ENCODE measurements around the gene WRNIP1. TPM values are rescaled to one million over a fixed set of nuclear protein-coding genes. Genes with fewer than 3 reads are reported as not detected.

The WRNIP1 gene
- total and polyA plus RNA-seq, 4 donors: 23.2 to 40.3 (median 38.3) TPM

DNA sequence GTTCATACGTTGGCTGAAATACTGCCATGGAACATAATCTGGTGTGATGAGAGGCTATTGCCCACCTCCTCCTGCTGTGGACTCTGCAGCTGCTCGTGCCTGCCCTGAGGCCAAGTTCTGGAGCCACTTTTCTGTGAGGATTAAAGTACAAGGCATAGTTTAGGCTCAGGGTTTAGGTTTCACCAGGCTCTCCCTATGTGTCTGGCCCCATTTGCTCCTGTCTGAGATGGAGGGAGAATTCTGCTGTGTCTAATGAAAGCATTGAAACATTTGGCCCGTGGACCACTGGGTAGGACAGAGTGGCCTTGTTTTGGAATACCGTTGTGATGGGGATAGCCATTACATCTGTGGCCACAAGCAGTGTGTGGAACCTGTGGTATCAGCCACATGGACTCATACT lies 5.9 kb downstream of the WRNIP1 start:
- no peak for ATAC-seq (ENCODE audit: low FRiP score)
- 64 to 67% methylated on average over 4 of the region's 4 CpGs for WGBS, 2 donors
- DNase-seq: no peak
- no peak overlapping the region for H3K27ac ChIP-seq (ENCODE audit: low read depth in 1 of 2, low read length in 2 of 2)
- H3K4me1 ChIP-seq (ENCODE audit: control insufficient read depth in 1 of 2, insufficient read depth in 2 of 2, low read length in 2 of 2): peaks cover 0 to 1% of the 10 kb centered on the region in 2 donors
- peaks cover 0 to 2% of the 10 kb centered on the region in 2 donors for H3K36me3 ChIP-seq (ENCODE audit: control insufficient read depth in 1 of 2, insufficient read depth in 2 of 2, low read length in 1 of 2)
- intact Hi-C loops (cut with DNase I): no loop called here
- no peaks in the 10 kb centered on the region for H3K27me3 ChIP-seq (ENCODE audit: control insufficient read depth in 1 of 2, insufficient read depth in 2 of 2, low read length in 1 of 2)
- no peaks in the 10 kb centered on the region for H3K9me3 ChIP-seq (ENCODE audit: control insufficient read depth, low read length)
- no peak overlapping the region for H3K4me3 ChIP-seq (ENCODE audit: low read length in 2 of 2)

DNA sequence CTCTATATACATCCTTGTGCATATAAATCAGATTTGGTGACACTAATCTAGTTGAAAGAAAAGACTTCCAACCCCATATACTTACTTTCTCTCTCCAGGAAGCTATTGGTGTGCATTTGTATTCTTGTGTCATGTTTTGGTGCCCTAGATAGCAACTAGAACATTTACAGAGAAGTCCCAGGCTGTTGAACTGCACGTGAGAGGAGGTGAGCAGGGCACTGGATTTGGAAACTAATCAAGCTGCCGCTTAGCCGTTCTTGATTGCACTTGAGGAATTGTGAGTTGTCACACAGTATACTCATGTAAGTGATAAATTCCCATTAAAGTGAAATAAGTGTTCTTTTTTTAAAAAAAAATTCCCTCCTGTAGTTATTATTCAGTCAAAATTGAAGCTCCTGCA lies 7.6 kb downstream of the WRNIP1 start:
- Histone ChIP-seq H3K4me3 (ENCODE audit: low read length in 2 of 2) (no peak overlapping the region), H3K4me1 (ENCODE audit: control insufficient read depth in 1 of 2, insufficient read depth in 2 of 2, low read length in 2 of 2) (peaks cover 1 to 4% of the 10 kb centered on the region in 2 donors), H3K9me3 (ENCODE audit: control insufficient read depth, low read length) (no peaks in the 10 kb centered on the region), H3K27ac (ENCODE audit: low read depth in 1 of 2, low read length in 2 of 2) (peak overlapping the region; percentile 48 to 71), H3K27me3 (ENCODE audit: control insufficient read depth in 1 of 2, insufficient read depth in 2 of 2, low read length in 1 of 2) (no peaks in the 10 kb centered on the region), H3K36me3 (ENCODE audit: control insufficient read depth in 1 of 2, insufficient read depth in 2 of 2, low read length in 1 of 2) (peaks cover 0 to 2% of the 10 kb centered on the region in 2 donors)
- WGBS, 2 donors: 55 to 66% methylated on average over 3 of the region's 3 CpGs
- DNase-seq: no peak
- no peak for ATAC-seq (ENCODE audit: low FRiP score)
- intact Hi-C loops (cut with DNase I): no loop called here

DNA sequence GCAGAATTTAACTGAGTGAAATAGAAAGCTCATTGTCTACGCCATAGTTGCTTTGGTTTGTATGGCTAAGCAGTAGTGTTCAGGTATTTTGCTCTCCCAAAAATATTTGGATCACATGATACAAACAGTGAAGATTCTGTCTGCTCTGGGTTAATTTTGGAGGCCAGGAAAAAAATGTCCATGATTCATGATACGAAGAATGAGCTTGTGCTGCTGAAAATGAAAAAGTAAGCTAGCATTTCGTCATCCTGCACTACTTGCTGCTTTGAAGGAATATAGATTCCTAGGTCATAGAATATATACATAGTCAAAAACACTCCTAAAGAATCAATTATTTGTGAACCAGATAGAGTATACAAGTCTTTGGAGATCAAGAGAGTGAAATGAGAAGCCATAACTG lies 8.3 kb downstream of the WRNIP1 start:
- no peak for ATAC-seq (ENCODE audit: low FRiP score)

GRCh38 chr6:2775003-2775402 lies 9.8 kb downstream of the WRNIP1 start:
- Histone ChIP-seq H3K27me3 (ENCODE audit: control insufficient read depth in 1 of 2, insufficient read depth in 2 of 2, low read length in 1 of 2) (no peaks in the 10 kb centered on the region), H3K27ac (ENCODE audit: low read depth in 1 of 2, low read length in 2 of 2) (no peak overlapping the region), H3K9me3 (ENCODE audit: control insufficient read depth, low read length) (no peaks in the 10 kb centered on the region), H3K4me3 (ENCODE audit: low read length in 2 of 2) (no peak overlapping the region), H3K36me3 (ENCODE audit: control insufficient read depth in 1 of 2, insufficient read depth in 2 of 2, low read length in 1 of 2) (peaks cover 0 to 4% of the 10 kb centered on the region in 2 donors), H3K4me1 (ENCODE audit: control insufficient read depth in 1 of 2, insufficient read depth in 2 of 2, low read length in 2 of 2) (peaks cover 1 to 4% of the 10 kb centered on the region in 2 donors)
- ATAC-seq (ENCODE audit: low FRiP score): no peak
- WGBS, 2 donors: 38 to 45% methylated on average over 1 of the region's 1 CpG
- no peak for DNase-seq
- intact Hi-C loops (cut with DNase I): no loop called here

More for the DNA sequence above, 8.3 kb downstream of the WRNIP1 start:
- Histone ChIP-seq H3K36me3 (ENCODE audit: control insufficient read depth in 1 of 2, insufficient read depth in 2 of 2, low read length in 1 of 2) (peaks cover 0 to 2% of the 10 kb centered on the region in 2 donors), H3K4me1 (ENCODE audit: control insufficient read depth in 1 of 2, insufficient read depth in 2 of 2, low read length in 2 of 2) (peaks cover 1 to 4% of the 10 kb centered on the region in 2 donors), H3K27ac (ENCODE audit: low read depth in 1 of 2, low read length in 2 of 2) (peak overlapping the region in 1 of 2 donors; percentile 80), H3K27me3 (ENCODE audit: control insufficient read depth in 1 of 2, insufficient read depth in 2 of 2, low read length in 1 of 2) (no peaks in the 10 kb centered on the region), H3K4me3 (ENCODE audit: low read length in 2 of 2) (no peak overlapping the region), H3K9me3 (ENCODE audit: control insufficient read depth, low read length) (no peaks in the 10 kb centered on the region)
- intact Hi-C loops (cut with DNase I): no loop called here
- 22 to 23% methylated on average over 3 of the region's 3 CpGs for WGBS, 2 donors
- no peak for DNase-seq

- WGBS, 2 donors: 90 to 91% methylated on average over 3 of the region's 3 CpGs
- H3K27ac ChIP-seq (ENCODE audit: low read depth in 1 of 2, low read length in 2 of 2): no peak overlapping the region
- ATAC-seq (ENCODE audit: low FRiP score): no peak
- no peaks in the 10 kb centered on the region for H3K27me3 ChIP-seq (ENCODE audit: control insufficient read depth in 1 of 2, insufficient read depth in 2 of 2, low read length in 1 of 2)
- H3K9me3 ChIP-seq (ENCODE audit: control insufficient read depth, low read length): no peaks in the 10 kb centered on the region
- H3K4me3 ChIP-seq (ENCODE audit: low read length in 2 of 2): no peak overlapping the region
- no peak for DNase-seq
- intact Hi-C loops (cut with DNase I): no loop called here
- peaks cover under 1 to 4% of the 10 kb centered on the region in 2 donors for H3K4me1 ChIP-seq (ENCODE audit: control insufficient read depth in 1 of 2, insufficient read depth in 2 of 2, low read length in 2 of 2)
- peaks cover 0 to 6% of the 10 kb centered on the region in 2 donors for H3K36me3 ChIP-seq (ENCODE audit: control insufficient read depth in 1 of 2, insufficient read depth in 2 of 2, low read length in 1 of 2)
Measured at GRCh38 chr6:2777249-2777648, 12.1 kb downstream of the WRNIP1 start.

DNA sequence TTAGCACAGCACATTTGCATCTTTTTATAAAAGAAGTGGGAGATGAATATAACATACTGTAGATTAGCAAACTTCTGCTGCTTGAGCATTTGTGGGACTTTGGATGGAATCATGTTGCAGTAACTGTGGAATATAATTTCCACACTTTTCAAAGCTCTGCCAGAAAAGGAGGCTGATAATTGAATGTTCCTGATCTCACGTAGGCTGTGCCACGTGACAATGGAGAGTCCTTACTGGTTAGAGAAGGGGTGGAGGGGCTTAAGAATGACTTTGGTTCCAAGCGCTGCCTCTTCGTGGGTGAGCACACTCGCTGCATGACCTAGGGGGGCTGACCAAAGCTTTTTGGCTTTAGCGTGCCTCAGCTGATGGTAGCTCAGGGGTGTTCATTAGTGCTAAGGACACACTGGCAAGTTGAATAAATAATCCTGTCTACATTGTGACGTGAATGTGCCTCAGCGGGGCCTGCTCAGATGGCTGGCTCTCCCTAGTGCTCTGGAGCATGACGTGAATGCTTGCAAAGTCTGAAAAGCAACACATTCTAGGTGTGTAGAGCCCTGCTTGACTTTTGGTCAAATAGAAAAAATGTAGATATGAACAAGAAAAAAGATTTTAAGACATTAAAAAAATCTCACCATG lies 15.0 kb downstream of the WRNIP1 start:
- no peak for DNase-seq
- no peak overlapping the region for H3K4me3 ChIP-seq (ENCODE audit: low read length in 2 of 2)
- WGBS, 2 donors: 56 to 68% methylated on average over 9 of the region's 9 CpGs
- no peak overlapping the region for H3K27ac ChIP-seq (ENCODE audit: low read depth in 1 of 2, low read length in 2 of 2)
- H3K36me3 ChIP-seq (ENCODE audit: control insufficient read depth in 1 of 2, insufficient read depth in 2 of 2, low read length in 1 of 2): peaks cover 0 to 6% of the 10 kb centered on the region in 2 donors
- H3K9me3 ChIP-seq (ENCODE audit: control insufficient read depth, low read length): no peaks in the 10 kb centered on the region
- intact Hi-C loops (cut with DNase I): no loop called here
- ATAC-seq (ENCODE audit: low FRiP score): no peak
- H3K27me3 ChIP-seq (ENCODE audit: control insufficient read depth in 1 of 2, insufficient read depth in 2 of 2, low read length in 1 of 2): no peaks in the 10 kb centered on the region
- peaks cover 0 to 4% of the 10 kb centered on the region in 2 donors for H3K4me1 ChIP-seq (ENCODE audit: control insufficient read depth in 1 of 2, insufficient read depth in 2 of 2, low read length in 2 of 2)

DNA sequence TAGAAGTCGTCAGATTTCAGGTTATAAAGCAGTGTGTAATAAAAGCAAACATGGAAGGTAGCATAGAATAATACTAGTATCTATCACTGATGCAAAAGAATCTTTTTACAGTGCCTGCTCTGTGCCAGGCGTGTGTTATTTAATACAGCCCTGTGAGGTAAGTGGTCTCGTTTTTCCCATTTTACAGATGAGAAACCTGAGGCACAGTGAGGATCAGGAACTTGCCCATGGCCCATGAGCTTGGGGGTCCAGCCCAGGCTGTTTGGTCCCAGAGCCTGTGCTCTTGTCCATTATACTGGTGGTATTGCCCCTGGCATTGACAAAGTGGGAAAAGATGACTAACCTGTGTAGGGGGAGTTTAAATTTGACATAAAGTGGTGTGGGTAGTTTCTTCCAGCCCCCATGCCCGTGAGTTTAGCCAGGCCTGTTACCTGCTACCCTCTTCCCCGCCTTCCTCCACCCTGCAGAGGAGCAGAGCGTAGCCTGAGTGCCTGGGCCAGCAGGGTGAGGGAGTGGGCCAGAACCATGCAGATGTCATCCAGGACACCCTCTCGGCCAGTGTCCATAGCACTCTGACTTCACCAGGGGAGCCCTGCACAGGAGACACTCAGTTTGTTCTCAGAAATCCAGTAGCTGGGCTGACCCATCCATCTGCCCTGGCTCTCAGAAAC lies 16.6 kb downstream of the WRNIP1 start:
- Histone ChIP-seq H3K4me1 (ENCODE audit: control insufficient read depth in 1 of 2, insufficient read depth in 2 of 2, low read length in 2 of 2) (no peaks in the 10 kb centered on the region), H3K4me3 (ENCODE audit: low read length in 2 of 2) (no peak overlapping the region), H3K27me3 (ENCODE audit: control insufficient read depth in 1 of 2, insufficient read depth in 2 of 2, low read length in 1 of 2) (no peaks in the 10 kb centered on the region), H3K36me3 (ENCODE audit: control insufficient read depth in 1 of 2, insufficient read depth in 2 of 2, low read length in 1 of 2) (peaks cover 0 to 9% of the 10 kb centered on the region in 2 donors), H3K27ac (ENCODE audit: low read depth in 1 of 2, low read length in 2 of 2) (no peak overlapping the region), H3K9me3 (ENCODE audit: control insufficient read depth, low read length) (no peaks in the 10 kb centered on the region)
- 86 to 87% methylated on average over 7 of the region's 7 CpGs for WGBS, 2 donors
- DNase-seq (no peak), ATAC-seq (ENCODE audit: low FRiP score) (no peak)
- intact Hi-C loops (cut with DNase I): no loop called here

GRCh38 chr6:2782356-2782708 lies 17.1 kb downstream of the WRNIP1 start:
- 89% methylated on average over 9 of the region's 9 CpGs for WGBS, 2 donors
- ATAC-seq (ENCODE audit: low FRiP score): no peak
- peaks cover 0 to 9% of the 10 kb centered on the region in 2 donors for H3K36me3 ChIP-seq (ENCODE audit: control insufficient read depth in 1 of 2, insufficient read depth in 2 of 2, low read length in 1 of 2)
- H3K4me1 ChIP-seq (ENCODE audit: control insufficient read depth in 1 of 2, insufficient read depth in 2 of 2, low read length in 2 of 2): no peaks in the 10 kb centered on the region
- DNase-seq: no peak
- H3K9me3 ChIP-seq (ENCODE audit: control insufficient read depth, low read length): no peaks in the 10 kb centered on the region
- H3K4me3 ChIP-seq (ENCODE audit: low read length in 2 of 2): no peak overlapping the region
- intact Hi-C loops (cut with DNase I): no loop called here
- H3K27ac ChIP-seq (ENCODE audit: low read depth in 1 of 2, low read length in 2 of 2): no peak overlapping the region
- no peaks in the 10 kb centered on the region for H3K27me3 ChIP-seq (ENCODE audit: control insufficient read depth in 1 of 2, insufficient read depth in 2 of 2, low read length in 1 of 2)

DNA sequence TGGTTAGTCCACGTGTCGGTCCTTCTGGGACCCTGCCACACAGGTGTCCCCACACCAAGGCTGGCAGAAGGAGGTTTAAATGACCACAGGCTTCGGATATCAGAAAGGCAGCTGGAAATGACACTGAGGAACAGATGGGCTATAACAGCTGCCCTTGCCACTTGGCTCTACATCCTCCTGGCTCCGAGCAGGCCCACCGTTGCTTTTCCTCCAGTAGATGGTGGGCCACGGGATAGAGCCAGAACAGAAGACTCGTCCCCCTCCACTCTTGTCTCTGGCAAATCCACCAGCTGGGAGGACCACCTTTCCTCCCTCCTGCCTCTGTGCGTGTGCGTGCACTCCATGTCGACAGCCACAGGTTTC lies 17.6 kb downstream of the WRNIP1 start:
- Histone ChIP-seq H3K36me3 (ENCODE audit: control insufficient read depth in 1 of 2, insufficient read depth in 2 of 2, low read length in 1 of 2) (peaks cover 0 to 9% of the 10 kb centered on the region in 2 donors), H3K27ac (ENCODE audit: low read depth in 1 of 2, low read length in 2 of 2) (no peak overlapping the region), H3K4me1 (ENCODE audit: control insufficient read depth in 1 of 2, insufficient read depth in 2 of 2, low read length in 2 of 2) (no peaks in the 10 kb centered on the region), H3K4me3 (ENCODE audit: low read length in 2 of 2) (no peak overlapping the region), H3K27me3 (ENCODE audit: control insufficient read depth in 1 of 2, insufficient read depth in 2 of 2, low read length in 1 of 2) (no peaks in the 10 kb centered on the region), H3K9me3 (ENCODE audit: control insufficient read depth, low read length) (no peaks in the 10 kb centered on the region)
- intact Hi-C loops (cut with DNase I): no loop called here
- DNase-seq: no peak
- 68 to 70% methylated on average over 10 of the region's 10 CpGs for WGBS, 2 donors
- no peak for ATAC-seq (ENCODE audit: low FRiP score)
